ENCODE results near the gene HNRNPA1.
"Not testable (repeated sequence)": the region's sequence is repeated elsewhere in the genome, so short reads cannot be mapped to it uniquely, and the experiment has no call there.

The HNRNPA1 gene

DNA sequence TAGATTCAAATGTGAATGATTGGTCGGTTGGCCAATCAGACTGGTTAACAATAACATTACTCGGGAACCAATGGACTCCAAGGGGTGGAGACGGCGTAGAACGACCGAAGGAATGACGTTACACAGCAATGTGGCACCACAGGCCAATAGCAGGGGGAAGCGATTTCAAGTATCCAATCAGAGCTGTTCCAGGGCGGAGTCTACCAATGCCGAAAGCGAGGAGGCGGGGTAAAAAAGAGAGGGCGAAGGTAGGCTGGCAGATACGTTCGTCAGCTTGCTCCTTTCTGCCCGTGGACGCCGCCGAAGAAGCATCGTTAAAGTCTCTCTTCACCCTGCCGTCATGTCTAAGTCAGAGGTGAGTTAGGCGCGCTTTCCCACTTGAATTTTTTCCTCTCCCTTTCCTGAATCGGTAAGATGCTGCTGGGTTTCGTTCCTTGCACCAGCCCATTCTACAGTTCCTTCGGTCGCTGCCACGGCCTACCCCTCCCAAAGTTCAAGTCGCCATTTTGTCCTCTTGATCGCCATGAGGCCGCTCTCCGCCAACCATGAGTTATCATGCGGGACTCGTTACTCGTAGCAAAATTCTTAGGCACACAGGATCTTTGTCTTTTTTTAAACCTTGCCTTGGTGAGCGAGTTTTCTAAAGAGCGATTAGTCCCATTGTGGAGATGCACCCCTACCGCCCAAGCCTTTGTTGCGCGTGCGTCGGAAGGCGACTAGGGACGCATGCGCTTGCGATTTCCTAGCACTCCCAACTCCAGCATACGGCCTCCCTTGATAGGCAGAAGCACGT lies at the start of gene HNRNPA1:
TSS of gene HNRNPA1 (plus strand) at position 259 of the 793 bp plus-strand sequence. CDS start at position 341, 82 bp downstream.
- H3K9me3 ChIP-seq (ENCODE audit: control insufficient read depth, low read length): no peaks in the 10 kb centered on the region
- peaks cover 25% of the 10 kb centered on the region for H3K4me1 ChIP-seq (ENCODE audit: control insufficient read depth, insufficient read depth, low read length)
- H3K9ac ChIP-seq (ENCODE audit: low read length): peak within 1 kb of the TSS; percentile 75
- peak within 1 kb of the TSS; percentile 61 for H3K4me3 ChIP-seq (ENCODE audit: low read length)
- no peaks in the 10 kb centered on the region for H3K27me3 ChIP-seq (ENCODE audit: control insufficient read depth, insufficient read depth, low read length)
- H3K36me3 ChIP-seq (ENCODE audit: control insufficient read depth, insufficient read depth, low read length): peaks cover 11% of the 10 kb centered on the region

DNA sequence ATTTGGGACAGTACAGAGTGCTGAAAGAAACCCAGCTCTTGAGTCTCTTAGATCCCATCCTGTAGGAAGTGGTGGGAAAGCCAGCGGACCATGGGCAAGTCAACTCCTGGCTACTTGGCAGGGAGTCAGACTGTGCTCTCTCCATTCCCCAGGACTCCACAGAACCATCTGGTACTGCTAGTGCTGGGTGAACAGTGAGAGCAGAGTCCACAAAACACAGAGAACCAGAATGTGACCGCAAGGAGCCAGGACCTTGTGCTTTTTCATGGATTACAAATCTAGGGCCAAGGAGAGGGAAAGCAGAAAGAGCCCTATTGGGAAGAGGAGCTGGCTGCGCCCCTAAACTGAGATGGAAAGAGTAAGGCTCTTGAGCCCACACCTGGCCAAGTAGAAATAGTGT lies 49.3 kb upstream of the HNRNPA1 start:
- not testable (repeated sequence) for H3K4me3 ChIP-seq (ENCODE audit: low read length)

DNA sequence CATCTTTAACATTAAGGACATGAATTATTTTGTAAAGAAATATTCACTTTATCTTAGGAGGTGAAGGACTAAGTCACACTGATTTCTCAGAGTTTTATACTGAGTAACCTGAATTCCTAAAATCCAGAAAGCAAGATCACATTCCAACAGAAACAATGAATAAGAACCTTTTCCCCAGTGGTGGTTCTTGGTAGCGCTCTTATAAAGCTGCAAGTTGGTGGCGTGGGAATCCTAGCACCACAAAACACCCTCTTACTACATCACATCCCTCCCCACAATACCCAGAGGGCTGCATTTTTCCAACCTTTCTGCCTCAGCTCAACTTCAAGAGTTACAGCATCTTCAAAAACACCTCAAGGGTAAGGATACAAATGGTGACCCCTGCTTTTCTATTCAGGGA lies 47.7 kb upstream of the HNRNPA1 start:
- H3K4me3 ChIP-seq (ENCODE audit: low read length): no peak overlapping the region
- no peak overlapping the region for H3K9ac ChIP-seq (ENCODE audit: low read length)
- no peaks in the 10 kb centered on the region for H3K4me1 ChIP-seq (ENCODE audit: control insufficient read depth, insufficient read depth, low read length)
- no peaks in the 10 kb centered on the region for H3K36me3 ChIP-seq (ENCODE audit: control insufficient read depth, insufficient read depth, low read length)
- H3K27me3 ChIP-seq (ENCODE audit: control insufficient read depth, insufficient read depth, low read length): no peaks in the 10 kb centered on the region
- no peaks in the 10 kb centered on the region for H3K9me3 ChIP-seq (ENCODE audit: control insufficient read depth, low read length)

More for the DNA sequence above, 49.3 kb upstream of the HNRNPA1 start:
- not testable (repeated sequence) for H3K36me3 ChIP-seq (ENCODE audit: control insufficient read depth, insufficient read depth, low read length); H3K9ac ChIP-seq (ENCODE audit: low read length); H3K9me3 ChIP-seq (ENCODE audit: control insufficient read depth, low read length); H3K27me3 ChIP-seq (ENCODE audit: control insufficient read depth, insufficient read depth, low read length); H3K4me1 ChIP-seq (ENCODE audit: control insufficient read depth, insufficient read depth, low read length)

DNA sequence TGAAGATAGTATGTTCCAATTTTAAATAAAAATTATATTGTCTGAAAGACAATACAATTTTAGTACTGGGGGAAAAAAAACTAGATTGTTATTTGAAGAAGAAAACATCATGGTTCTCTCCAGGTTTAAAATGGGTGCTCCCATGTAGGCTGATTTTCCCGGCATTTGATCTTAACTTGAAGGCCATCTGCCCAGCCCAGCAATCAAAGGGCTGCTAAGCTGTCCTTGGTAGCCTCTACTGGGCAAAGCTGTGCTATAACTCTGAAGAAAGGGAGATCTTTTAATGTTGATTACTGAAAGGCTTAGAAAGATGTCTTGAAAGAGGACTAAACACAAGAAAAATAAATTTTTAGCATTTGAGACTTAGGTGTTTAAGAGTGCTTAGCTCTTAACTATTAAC lies 42.0 kb upstream of the HNRNPA1 start:
- Histone ChIP-seq H3K36me3 (ENCODE audit: control insufficient read depth, insufficient read depth, low read length) (peaks cover 5% of the 10 kb centered on the region), H3K4me3 (ENCODE audit: low read length) (no peak overlapping the region)

DNA sequence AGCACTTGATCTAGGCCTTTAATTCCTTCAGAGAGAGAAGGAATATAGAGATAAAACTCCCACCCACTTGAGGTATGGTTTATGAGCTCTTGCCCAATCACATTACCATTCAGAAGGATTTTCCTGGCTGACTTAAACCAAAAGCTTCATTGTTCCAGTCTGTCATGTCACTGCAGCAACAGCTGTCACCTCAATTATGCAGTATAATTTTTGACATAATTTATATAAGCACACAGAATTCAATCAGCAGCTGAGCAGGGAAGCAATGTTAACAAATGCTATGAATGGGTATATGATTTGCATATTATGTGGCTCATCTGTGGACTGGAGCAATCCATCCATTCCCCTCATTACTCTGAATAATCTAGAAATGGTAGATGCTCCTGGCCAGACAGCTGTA lies 40.9 kb upstream of the HNRNPA1 start:
- Histone ChIP-seq H3K9ac (ENCODE audit: low read length) (no peak overlapping the region), H3K4me1 (ENCODE audit: control insufficient read depth, insufficient read depth, low read length) (no peaks in the 10 kb centered on the region), H3K4me3 (ENCODE audit: low read length) (no peak overlapping the region), H3K27me3 (ENCODE audit: control insufficient read depth, insufficient read depth, low read length) (no peaks in the 10 kb centered on the region), H3K9me3 (ENCODE audit: control insufficient read depth, low read length) (no peaks in the 10 kb centered on the region), H3K36me3 (ENCODE audit: control insufficient read depth, insufficient read depth, low read length) (peaks cover 5% of the 10 kb centered on the region)

More for the DNA sequence above, 42.0 kb upstream of the HNRNPA1 start:
- Histone ChIP-seq H3K9ac (ENCODE audit: low read length) (no peak overlapping the region), H3K9me3 (ENCODE audit: control insufficient read depth, low read length) (no peaks in the 10 kb centered on the region), H3K27me3 (ENCODE audit: control insufficient read depth, insufficient read depth, low read length) (no peaks in the 10 kb centered on the region), H3K4me1 (ENCODE audit: control insufficient read depth, insufficient read depth, low read length) (no peaks in the 10 kb centered on the region)

DNA sequence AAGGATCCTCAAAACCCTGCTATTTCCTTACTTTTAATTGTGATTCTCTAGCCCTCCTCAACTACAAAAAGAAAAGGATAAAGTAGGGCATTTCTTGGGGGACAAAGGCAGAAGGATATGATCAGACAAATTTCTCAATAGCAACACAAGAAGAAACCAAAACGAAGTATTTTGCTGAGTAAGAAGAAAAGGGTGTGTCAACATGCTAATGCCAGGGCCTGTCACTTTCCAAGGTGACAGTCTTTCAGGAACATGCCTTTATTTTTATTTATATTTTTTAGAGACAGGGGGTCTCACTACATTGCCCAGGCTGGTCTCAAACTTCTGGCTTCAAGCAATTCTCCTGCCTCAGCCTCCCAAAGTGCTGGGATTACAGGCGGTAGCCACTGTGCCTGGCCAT lies 40.4 kb upstream of the HNRNPA1 start:
- no peak overlapping the region for H3K9ac ChIP-seq (ENCODE audit: low read length)
- H3K36me3 ChIP-seq (ENCODE audit: control insufficient read depth, insufficient read depth, low read length): peaks cover 5% of the 10 kb centered on the region
- H3K4me3 ChIP-seq (ENCODE audit: low read length): no peak overlapping the region
- H3K27me3 ChIP-seq (ENCODE audit: control insufficient read depth, insufficient read depth, low read length): no peaks in the 10 kb centered on the region
- no peaks in the 10 kb centered on the region for H3K4me1 ChIP-seq (ENCODE audit: control insufficient read depth, insufficient read depth, low read length)
- H3K9me3 ChIP-seq (ENCODE audit: control insufficient read depth, low read length): no peaks in the 10 kb centered on the region

DNA sequence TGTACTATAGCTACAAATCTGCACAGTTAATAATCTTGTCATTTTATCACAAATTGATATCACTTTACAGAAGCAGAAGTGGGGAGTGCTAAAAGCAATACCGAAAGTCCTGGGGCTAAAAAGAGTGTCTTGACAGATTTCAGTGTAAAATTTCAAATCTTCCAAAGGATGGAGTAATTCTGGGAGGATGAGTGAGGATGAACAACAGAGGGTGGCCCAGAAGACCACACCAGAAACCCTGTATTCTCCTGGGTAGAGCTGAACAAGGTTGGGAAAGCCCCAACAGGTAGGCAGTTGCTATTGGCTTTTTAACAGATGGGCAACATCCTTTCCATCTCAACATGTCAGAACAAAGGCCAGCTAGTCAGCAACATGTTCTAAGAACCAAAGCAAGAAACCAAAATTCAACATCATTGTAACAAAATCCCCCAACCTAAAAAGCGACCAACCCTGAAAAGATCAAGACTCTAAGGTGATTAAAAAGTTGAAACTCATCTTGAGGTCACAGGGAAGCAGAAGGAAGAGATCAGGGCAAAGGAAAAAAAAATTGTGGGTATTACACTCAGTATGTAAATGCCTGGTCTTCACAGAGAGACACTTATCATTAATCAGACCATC lies 39.4 kb upstream of the HNRNPA1 start:
- Histone ChIP-seq H3K36me3 (ENCODE audit: control insufficient read depth, insufficient read depth, low read length) (peaks cover 5% of the 10 kb centered on the region), H3K4me1 (ENCODE audit: control insufficient read depth, insufficient read depth, low read length) (no peaks in the 10 kb centered on the region), H3K27me3 (ENCODE audit: control insufficient read depth, insufficient read depth, low read length) (no peaks in the 10 kb centered on the region), H3K4me3 (ENCODE audit: low read length) (no peak overlapping the region), H3K9ac (ENCODE audit: low read length) (no peak overlapping the region), H3K9me3 (ENCODE audit: control insufficient read depth, low read length) (no peaks in the 10 kb centered on the region)

DNA sequence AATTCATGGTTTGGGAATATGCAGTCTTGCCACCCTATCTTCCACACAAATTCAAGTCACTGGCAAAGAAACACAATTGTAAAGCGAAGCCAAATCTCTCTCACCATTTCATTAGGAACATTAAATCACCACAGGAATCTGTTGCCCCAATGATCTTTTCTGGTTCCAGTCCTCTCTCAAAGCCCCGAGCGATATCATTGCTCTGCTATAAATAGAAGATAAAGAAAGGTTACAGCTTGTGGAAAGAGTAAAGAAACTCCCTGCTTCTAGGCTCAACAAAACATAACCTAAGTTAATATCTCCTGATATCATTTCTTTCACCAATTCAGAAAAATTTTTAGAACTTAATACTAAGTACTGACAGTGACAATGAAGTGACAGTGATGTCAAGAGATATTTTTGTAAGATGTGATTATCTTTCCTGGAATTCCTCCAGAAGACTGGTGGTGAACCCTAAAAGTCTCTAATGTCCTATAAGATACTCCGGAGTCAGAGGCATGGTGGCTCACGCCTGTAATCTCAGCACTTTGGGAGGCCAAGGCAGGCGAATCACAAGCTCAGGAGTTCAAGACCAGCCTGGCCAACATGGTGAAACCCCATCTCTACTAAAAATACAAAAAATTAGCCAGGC lies 34.4 kb upstream of the HNRNPA1 start:
- peaks cover 5% of the 10 kb centered on the region for H3K36me3 ChIP-seq (ENCODE audit: control insufficient read depth, insufficient read depth, low read length)
- H3K4me1 ChIP-seq (ENCODE audit: control insufficient read depth, insufficient read depth, low read length): no peaks in the 10 kb centered on the region
- H3K4me3 ChIP-seq (ENCODE audit: low read length): no peak overlapping the region
- no peaks in the 10 kb centered on the region for H3K9me3 ChIP-seq (ENCODE audit: control insufficient read depth, low read length)
- H3K9ac ChIP-seq (ENCODE audit: low read length): no peak overlapping the region
- no peaks in the 10 kb centered on the region for H3K27me3 ChIP-seq (ENCODE audit: control insufficient read depth, insufficient read depth, low read length)

DNA sequence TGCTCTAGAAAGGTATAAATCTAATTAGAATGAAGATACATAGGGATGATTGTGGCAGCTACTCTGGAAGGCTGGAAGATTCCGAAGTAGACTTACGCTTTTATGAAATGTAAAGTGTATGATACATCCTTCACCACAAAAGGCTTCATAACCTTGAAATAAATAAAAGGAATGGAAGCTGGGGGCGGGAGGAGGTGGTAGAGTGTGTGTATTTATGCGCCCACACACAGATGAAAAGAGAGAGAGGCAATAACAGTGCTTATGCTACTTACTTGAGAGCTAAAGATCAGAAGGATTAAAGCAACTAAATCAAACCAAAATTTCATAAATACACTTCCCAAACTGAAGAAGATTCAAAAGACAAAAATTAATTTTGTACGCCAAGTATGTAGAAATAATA lies 31.0 kb upstream of the HNRNPA1 start:
- Histone ChIP-seq H3K27me3 (ENCODE audit: control insufficient read depth, insufficient read depth, low read length) (no peaks in the 10 kb centered on the region), H3K9me3 (ENCODE audit: control insufficient read depth, low read length) (no peaks in the 10 kb centered on the region), H3K4me3 (ENCODE audit: low read length) (no peak overlapping the region), H3K36me3 (ENCODE audit: control insufficient read depth, insufficient read depth, low read length) (no peaks in the 10 kb centered on the region), H3K4me1 (ENCODE audit: control insufficient read depth, insufficient read depth, low read length) (no peaks in the 10 kb centered on the region), H3K9ac (ENCODE audit: low read length) (no peak overlapping the region)

DNA sequence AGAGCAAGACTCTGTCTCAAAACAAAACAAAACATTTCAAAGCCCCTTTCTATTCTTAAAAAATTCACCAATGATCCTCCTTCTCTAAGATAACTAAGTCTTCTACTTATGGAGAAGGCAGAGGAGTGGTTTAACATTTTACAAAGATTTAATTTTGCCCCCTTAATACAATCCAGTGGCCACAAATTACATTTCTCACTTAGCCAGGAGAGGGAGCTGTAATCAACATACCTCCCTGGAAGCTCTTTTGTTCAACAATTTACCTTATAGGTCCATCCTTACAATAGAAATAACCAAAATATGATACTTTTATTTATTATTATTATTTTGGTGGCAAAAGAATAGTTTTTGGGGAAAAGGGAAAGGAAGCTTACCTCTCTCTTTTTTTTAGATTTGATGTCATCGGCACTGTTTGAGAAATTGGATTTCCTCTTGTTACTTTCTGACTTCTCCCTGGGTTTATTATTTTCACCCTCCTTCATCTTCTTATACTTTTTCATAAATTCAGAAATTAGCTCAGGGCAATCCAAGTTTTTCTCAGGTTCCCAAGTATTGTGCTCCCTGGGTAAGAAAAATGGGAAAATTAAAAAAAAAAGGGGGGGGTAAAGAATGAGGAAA lies 28.8 kb upstream of the HNRNPA1 start:
- Histone ChIP-seq H3K4me1 (ENCODE audit: control insufficient read depth, insufficient read depth, low read length) (no peaks in the 10 kb centered on the region), H3K4me3 (ENCODE audit: low read length) (no peak overlapping the region), H3K9me3 (ENCODE audit: control insufficient read depth, low read length) (no peaks in the 10 kb centered on the region), H3K9ac (ENCODE audit: low read length) (no peak overlapping the region), H3K27me3 (ENCODE audit: control insufficient read depth, insufficient read depth, low read length) (no peaks in the 10 kb centered on the region), H3K36me3 (ENCODE audit: control insufficient read depth, insufficient read depth, low read length) (no peaks in the 10 kb centered on the region)

DNA sequence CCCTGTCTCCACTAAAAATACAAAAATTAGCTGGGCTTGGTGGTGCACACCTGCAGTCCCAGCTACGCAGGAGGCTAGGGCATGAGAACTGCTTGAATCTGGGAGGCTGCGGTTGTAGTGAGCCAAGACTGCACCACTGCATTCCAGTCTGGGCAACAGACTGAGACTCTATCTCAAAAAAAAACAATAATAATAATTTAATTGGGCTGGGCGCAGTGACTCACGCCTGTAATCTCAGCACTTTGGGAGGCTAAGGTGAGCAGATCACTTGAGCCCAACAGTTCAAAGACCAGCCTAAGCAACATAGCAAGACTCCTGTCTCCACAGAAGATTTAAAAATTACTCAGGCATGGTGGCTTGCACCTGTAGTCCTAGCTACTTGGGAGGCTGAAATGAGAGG lies 27.3 kb upstream of the HNRNPA1 start:
- Histone ChIP-seq H3K4me1 (ENCODE audit: control insufficient read depth, insufficient read depth, low read length) (no peaks in the 10 kb centered on the region), H3K9me3 (ENCODE audit: control insufficient read depth, low read length) (no peaks in the 10 kb centered on the region), H3K36me3 (ENCODE audit: control insufficient read depth, insufficient read depth, low read length) (no peaks in the 10 kb centered on the region), H3K4me3 (ENCODE audit: low read length) (no peak overlapping the region), H3K9ac (ENCODE audit: low read length) (no peak overlapping the region), H3K27me3 (ENCODE audit: control insufficient read depth, insufficient read depth, low read length) (no peaks in the 10 kb centered on the region)

DNA sequence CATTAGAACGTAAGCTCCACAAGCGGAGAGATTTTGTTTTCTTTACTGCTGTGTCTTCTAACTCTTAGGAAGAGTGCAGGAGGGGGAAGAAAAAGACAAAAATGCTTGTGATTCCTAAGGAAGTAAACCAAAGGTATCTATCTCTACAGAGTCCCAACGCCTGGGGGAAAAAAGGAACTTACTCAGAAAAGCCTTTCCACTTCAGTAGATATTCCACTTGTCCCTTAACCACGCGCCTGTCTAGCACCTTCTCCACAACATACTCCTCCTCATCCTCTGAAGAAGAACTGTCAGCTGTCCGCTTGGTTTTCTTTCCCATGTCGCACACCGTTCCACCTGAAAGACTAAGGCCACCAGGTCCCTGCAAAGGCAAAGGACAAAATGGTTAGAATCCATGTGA lies 23.2 kb upstream of the HNRNPA1 start:
- Histone ChIP-seq H3K4me1 (ENCODE audit: control insufficient read depth, insufficient read depth, low read length) (peaks cover 11% of the 10 kb centered on the region), H3K9ac (ENCODE audit: low read length) (no peak overlapping the region), H3K4me3 (ENCODE audit: low read length) (no peak overlapping the region), H3K9me3 (ENCODE audit: control insufficient read depth, low read length) (no peaks in the 10 kb centered on the region), H3K36me3 (ENCODE audit: control insufficient read depth, insufficient read depth, low read length) (no peaks in the 10 kb centered on the region), H3K27me3 (ENCODE audit: control insufficient read depth, insufficient read depth, low read length) (no peaks in the 10 kb centered on the region)
